GM12873 (cell line): ENCODE data around the gene PHKB.

Experiments
- TF ChIP-seq, protein P1 (sequence below): IDR thresholded peaks from 2 replicates; pipeline ENCODE4 v1.5.1; 2012; ENCODE audit warnings: low read depth, mild to moderate bottlenecking, moderate library complexity, low read length, control low read depth; ENCODE audit not compliant: insufficient read depth; ENCODE audit errors: missing control alignments

The PHKB gene

DNA sequence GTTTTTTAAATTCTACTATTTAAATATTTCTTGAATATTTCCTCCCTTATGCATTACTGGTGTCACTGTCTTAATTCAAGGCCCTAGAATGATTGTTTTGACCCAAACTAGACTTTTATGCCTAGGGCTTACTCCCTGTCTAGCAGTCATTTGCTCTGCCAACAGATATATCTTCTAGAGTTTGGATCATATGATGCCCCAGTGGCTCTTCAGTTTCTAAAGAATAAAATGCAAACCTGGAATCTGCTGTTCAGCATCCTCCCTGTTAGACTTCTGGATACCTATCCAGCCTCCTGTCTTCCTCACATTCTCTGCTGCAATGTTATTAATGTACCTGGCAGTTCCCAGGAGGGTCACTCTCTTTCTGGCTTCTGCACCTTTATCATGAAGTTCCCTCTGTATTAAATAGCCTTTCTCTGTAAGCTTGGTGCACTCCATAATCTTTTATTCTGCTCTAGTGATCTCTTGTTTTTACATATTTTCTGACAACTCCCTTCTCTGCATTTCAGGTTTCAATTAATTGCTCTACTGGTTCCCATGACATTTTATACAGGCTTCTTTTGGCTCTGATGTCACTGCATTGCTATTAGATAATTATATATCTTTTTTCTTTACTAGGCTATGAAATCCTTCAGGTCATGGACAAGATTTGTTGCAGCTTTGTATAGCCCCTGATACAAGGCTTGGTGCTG lies 15.7 kb downstream of the PHKB start:
- TF ChIP-seq, protein P1, sequence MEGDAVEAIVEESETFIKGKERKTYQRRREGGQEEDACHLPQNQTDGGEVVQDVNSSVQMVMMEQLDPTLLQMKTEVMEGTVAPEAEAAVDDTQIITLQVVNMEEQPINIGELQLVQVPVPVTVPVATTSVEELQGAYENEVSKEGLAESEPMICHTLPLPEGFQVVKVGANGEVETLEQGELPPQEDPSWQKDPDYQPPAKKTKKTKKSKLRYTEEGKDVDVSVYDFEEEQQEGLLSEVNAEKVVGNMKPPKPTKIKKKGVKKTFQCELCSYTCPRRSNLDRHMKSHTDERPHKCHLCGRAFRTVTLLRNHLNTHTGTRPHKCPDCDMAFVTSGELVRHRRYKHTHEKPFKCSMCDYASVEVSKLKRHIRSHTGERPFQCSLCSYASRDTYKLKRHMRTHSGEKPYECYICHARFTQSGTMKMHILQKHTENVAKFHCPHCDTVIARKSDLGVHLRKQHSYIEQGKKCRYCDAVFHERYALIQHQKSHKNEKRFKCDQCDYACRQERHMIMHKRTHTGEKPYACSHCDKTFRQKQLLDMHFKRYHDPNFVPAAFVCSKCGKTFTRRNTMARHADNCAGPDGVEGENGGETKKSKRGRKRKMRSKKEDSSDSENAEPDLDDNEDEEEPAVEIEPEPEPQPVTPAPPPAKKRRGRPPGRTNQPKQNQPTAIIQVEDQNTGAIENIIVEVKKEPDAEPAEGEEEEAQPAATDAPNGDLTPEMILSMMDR: no peak

DNA sequence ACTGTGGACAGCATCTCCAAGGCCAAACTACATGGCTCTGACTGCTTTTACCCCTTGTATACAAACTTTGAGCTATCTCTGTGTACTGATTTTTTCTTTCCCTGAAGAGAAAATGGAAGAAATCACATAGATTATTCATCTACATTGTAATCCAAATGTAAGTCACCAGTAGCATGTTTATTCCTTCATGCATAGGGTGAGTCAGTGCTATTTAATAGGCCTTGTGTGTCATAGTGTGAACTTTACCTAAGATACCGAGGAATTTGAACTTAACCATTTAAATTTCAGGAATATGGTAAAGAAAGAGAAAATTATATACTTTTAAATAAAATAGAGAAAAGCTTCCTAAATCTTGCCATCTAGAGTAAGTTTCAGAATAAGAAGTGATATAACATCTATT lies 16.5 kb downstream of the PHKB start:
- TF ChIP-seq, protein P1: no peak

DNA sequence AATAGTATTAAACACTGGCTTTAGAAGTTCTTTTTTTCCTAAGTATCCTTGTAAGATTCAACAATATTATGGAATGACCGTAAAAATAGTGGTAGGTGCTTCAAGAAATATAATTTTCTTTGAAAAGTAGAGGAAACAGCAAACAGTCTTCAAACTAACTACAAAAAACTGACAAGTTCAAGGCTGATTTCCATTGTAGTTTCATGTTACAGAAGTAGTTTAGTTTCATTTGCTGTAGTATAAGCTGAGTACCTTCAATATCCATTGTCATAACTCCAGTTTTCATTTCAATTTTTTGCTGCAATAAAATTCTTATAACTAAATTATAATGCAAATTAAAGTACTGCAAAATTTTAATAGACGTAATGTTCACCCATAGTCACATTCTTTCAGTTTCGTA lies 19.3 kb downstream of the PHKB start:
- TF ChIP-seq, protein P1: no peak

DNA sequence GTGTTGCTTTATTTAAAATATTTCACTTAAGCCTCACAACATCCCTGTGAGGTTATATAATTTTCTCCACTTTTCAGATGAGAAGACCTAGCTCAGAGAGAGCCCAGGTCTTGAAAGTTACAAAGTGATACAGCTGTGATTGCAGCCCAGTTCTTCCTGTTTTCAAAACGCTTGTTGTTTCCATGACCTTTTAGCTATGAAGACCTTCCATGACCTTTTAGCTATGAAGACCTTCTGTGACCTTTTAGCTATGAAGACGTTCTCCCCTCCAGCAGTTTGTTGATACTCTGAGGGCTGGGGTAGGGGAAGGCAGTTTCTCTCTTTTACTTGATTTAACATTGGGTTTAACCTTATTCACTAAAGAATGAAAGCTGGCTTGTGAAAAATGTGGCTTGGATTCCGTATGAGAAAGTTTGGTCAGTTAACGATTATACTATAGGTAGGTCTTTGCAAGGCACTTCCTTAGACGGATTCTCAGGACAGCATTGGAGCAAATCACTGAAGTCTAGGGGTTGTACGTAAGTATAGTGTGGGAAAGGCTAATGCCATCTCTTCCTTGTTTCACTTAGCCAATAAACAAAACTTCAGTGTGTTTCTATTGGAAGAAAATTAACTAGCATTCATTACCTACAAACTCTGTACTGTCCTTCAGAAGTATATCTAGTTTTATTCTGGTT lies 20.7 kb downstream of the PHKB start:
- TF ChIP-seq, protein P1: no peak

DNA sequence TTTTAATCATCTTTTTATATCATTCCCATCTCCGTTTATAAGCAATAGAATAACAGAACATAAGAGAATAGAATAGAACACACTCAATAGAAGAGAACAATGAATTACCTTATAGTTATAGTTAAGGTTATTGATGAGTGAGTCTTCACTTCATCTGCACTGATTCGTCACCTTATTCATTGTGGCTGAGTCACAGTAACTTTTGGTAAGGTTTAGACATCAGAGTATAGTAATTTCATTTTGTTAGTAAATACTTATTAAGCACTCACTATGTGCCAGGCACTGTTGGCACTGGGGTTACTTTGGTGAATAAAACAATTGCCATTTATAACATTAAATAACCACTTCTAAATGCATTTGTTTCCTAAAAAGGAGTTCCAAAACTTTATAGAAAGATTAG lies 22.5 kb downstream of the PHKB start:
- TF ChIP-seq, protein P1: no peak

DNA sequence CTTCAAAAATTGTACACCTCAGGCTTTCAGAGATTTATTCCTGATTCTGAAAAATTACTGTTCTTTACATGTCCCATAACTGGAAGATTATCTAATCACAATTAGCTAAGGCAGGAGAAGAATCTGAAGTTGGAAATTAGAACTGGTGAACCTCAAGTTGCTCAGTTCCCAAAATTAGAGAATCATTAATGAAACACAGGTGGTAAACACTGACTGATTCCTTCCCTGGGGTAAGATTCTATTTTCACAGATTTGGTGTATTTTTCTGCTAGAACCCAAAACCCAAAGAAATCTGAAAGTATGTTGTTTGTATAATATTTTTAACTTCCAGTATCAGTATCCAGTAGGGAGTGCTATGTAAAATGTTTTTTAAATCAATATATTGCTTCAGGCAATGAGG lies 25.7 kb downstream of the PHKB start:
- TF ChIP-seq, protein P1: no peak

DNA sequence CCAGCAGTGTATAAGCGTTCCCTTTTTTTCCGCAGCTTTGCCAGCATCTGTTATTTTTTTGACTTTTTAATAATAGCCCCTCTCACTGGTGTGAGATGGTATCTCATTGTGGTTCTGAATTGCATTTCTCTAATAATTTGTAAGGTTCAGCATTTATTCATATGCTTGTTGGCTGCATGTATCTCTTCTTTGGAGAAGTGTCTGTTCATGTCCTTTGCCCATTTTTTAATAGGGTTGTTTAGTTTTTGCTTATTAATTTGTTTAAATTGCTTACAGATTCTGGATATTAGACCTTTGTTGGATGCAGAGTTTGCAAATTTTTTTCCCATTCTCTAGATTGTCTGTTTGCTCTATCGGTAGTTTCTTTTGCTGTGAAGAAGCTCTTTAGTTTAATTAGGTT lies 26.9 kb downstream of the PHKB start:
- TF ChIP-seq, protein P1: no peak
